ENCODE results near the gene MISP.

DNA sequence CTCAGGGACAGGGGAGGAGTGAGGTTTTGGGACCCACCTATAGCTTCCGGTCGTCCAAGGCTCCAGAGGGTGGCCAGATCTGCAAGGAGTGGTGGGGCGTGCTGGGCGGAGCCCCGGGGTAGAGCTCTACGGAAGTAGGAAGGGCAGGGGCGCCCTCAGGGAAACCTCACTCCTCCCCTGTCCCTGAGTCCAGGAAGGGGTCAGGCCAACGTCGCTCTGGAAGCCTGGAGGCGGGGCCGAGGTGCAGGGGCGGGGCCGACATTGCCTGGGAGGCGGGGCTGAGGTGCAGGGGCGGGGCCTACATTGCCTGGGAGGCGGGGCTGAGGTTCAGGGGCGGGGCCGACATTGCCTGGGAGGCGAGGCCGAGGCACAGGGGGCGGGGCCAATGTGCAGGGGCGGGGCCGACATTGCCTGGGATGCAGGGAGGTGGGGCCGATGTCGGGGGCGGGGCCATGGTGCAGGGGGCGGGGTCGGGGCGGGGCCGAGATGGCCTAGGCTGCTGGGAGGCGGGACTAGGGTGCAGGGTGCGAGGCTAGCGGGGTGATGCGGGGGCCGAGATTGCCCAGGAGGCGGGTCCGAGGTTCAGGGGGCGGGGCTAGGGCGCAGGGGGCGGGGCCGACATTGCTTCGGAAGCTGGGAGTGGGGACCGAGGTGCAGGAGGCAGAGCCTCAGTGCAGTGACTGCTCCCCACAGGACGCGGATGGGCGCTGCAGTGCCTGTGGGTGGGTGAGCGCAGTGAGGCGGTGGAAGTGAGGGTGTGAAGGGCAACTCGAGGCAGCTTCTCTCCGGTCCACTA is 47.1 kb upstream of the MISP start:
- no peak for TF ChIP-seq SUZ12 (IDR thresholded peaks at IDR 0.05)
- no peak for TF ChIP-seq ARNT (IDR thresholded peaks at IDR 0.05)
- TF ChIP-seq NFRKB (IDR thresholded peaks at IDR 0.05): no peak
- TF ChIP-seq ELF4 (IDR thresholded peaks at IDR 0.05): no peak
- no peak for TF ChIP-seq FOXA1 (IDR thresholded peaks at IDR 0.05)
- TF ChIP-seq HDGF (IDR thresholded peaks at IDR 0.05; ENCODE audit: borderline replicate concordance): no peak
- TF ChIP-seq SP1 (IDR thresholded peaks at IDR 0.05): no peak
- TF ChIP-seq ZNF384 (IDR thresholded peaks at IDR 0.05): no peak
- no peak for TF ChIP-seq TARDBP (IDR thresholded peaks at IDR 0.05)
- no peak for TF ChIP-seq CTBP1 (IDR thresholded peaks at IDR 0.05; ENCODE audit: borderline replicate concordance)
- TF ChIP-seq BHLHE40 (IDR thresholded peaks at IDR 0.05; ENCODE audit: borderline replicate concordance): no peak
- TF ChIP-seq, protein P1, sequence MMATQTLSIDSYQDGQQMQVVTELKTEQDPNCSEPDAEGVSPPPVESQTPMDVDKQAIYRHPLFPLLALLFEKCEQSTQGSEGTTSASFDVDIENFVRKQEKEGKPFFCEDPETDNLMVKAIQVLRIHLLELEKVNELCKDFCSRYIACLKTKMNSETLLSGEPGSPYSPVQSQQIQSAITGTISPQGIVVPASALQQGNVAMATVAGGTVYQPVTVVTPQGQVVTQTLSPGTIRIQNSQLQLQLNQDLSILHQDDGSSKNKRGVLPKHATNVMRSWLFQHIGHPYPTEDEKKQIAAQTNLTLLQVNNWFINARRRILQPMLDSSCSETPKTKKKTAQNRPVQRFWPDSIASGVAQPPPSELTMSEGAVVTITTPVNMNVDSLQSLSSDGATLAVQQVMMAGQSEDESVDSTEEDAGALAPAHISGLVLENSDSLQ (IDR thresholded peaks at IDR 0.05): no peak
- no peak for TF ChIP-seq FOXK2 (IDR thresholded peaks at IDR 0.05)
- TF ChIP-seq FOXM1 (IDR thresholded peaks at IDR 0.05; ENCODE audit: borderline replicate concordance): no peak

Data from HEK293T (cell line).